CD4-positive, alpha-beta memory T cell (primary cell): ENCODE data around the gene PTPN7. TPM values are rescaled to one million over a fixed set of nuclear protein-coding genes. Genes with fewer than 3 reads are reported as not detected.

ENCODE experiments used
- CTCF ChIA-PET: fragments of 350-600 bp; sonication (Branson Sonifier 250); formaldehyde crosslinking; loops from one replicate; lab custom pipeline; 2021; ENCODE audit warnings: inconsistent platforms; ENCODE audit not compliant: partially characterized antibody; lab: Charles Lee
- POLR2A ChIA-PET: fragments of 350-600 bp; sonication (Branson Sonifier 250); formaldehyde crosslinking; loops from one replicate; lab custom pipeline; 2021; ENCODE audit not compliant: partially characterized antibody; lab: Charles Lee
- DNase-seq, 5 donors: peaks; one replicate each; pipeline versions ENCODE4 v3.0.0 to v3.0.0-alpha.2; 2020 to 2022; ENCODE audit warnings: mixed read lengths in 1 of 5
- H3K27ac ChIP-seq: one replicate; pipeline ENCODE4 v1.7.0; 2013; ENCODE audit warnings: low read depth, low read length
- H3K27me3 ChIP-seq: 2 replicates; pipeline ENCODE4 v1.7.0; 2013; ENCODE audit warnings: mild to moderate bottlenecking, low read length, moderate library complexity; ENCODE audit not compliant: insufficient read depth
- H3K36me3 ChIP-seq: 2 replicates; pipeline ENCODE4 v1.7.0; 2013; ENCODE audit warnings: mild to moderate bottlenecking, low read length, moderate library complexity; ENCODE audit not compliant: insufficient read depth
- H3K4me1 ChIP-seq: 2 replicates; pipeline ENCODE4 v1.7.0; 2013; ENCODE audit warnings: mild to moderate bottlenecking, low read length, moderate library complexity; ENCODE audit not compliant: insufficient read depth
- H3K4me3 ChIP-seq, 2 donors: one replicate each; pipeline ENCODE4 v1.7.0; 2013; ENCODE audit warnings: low read length in 2 of 2, mild to moderate bottlenecking in 1 of 2
- H3K9me3 ChIP-seq, 2 donors: one replicate each; pipeline ENCODE4 v1.7.0; 2013; ENCODE audit warnings: low read length in 2 of 2, control low read depth in 1 of 2; ENCODE audit not compliant: control insufficient read depth in 1 of 2
- H3K27ac Mint-ChIP-seq, 7 donors: one replicate each; pipeline ENCODE4 v1.8.0; 2020 to 2021; ENCODE audit warnings: mixed read lengths in 7 of 7, mild to moderate bottlenecking in 6 of 7, inconsistent platforms in 3 of 7, moderate library complexity in 3 of 7
- H3K27me3 Mint-ChIP-seq, 2 donors: one replicate each; pipeline ENCODE4 v1.8.0; 2020 to 2021; ENCODE audit warnings: mixed read lengths in 2 of 2
- H3K36me3 Mint-ChIP-seq, 2 donors: one replicate each; pipeline ENCODE4 v1.8.0; 2020 to 2021; ENCODE audit warnings: mixed read lengths in 2 of 2, inconsistent platforms in 1 of 2, mild to moderate bottlenecking in 1 of 2
- H3K4me1 Mint-ChIP-seq, 4 donors: one replicate each; pipeline ENCODE4 v1.8.0; 2020 to 2021; ENCODE audit warnings: mixed read lengths in 4 of 4, mild to moderate bottlenecking in 1 of 4
- H3K4me3 Mint-ChIP-seq, 8 donors: one replicate each; pipeline ENCODE4 v1.8.0; 2020 to 2021; ENCODE audit warnings: mixed read lengths in 8 of 8, mild to moderate bottlenecking in 7 of 8, moderate library complexity in 6 of 8, inconsistent platforms in 3 of 8
- H3K9me3 Mint-ChIP-seq, 8 donors: one replicate each; pipeline ENCODE4 v1.8.0; 2020 to 2021; ENCODE audit warnings: mixed read lengths in 8 of 8, mild to moderate bottlenecking in 5 of 8, inconsistent platforms in 3 of 8, moderate library complexity in 1 of 8
- intact Hi-C: fragments of 100-400 bp; cut with micrococcal nuclease; formaldehyde crosslinking; loops from one replicate; pipeline ENCODE4 v1.15.1; 2023
- polyA plus RNA-seq, 2 donors: library from polyadenylated mRNA; unstranded; fragments of 300-500 nt; fragmentation: Illumina TruSeq; gene quantifications; one replicate each; pipeline ENCODE4 v1.2.3, GENCODE V29; 2021
- total RNA-seq, 2 experiments: library from RNA; stranded (reverse); gene quantifications; one replicate each; pipeline ENCODE4 v1.2.3, GENCODE V29; 2021

Gene PTPN7
- total and polyA plus RNA-seq, 4 experiments from 2014 or later, result 50.5 to 84.1 (median 68.0) TPM

GRCh38 chr1:202162047-202162417 is 1.6 kb upstream of the PTPN7 start:
- Mint-ChIP-seq H3K27ac (peak overlapping the region; percentile 75 to 99 (median 97)), H3K4me1 (peaks cover 54 to 98% (median 73%) of the 10 kb centered on the region in 4 donors), H3K9me3 (no peaks in the 10 kb centered on the region), H3K36me3 (peaks cover 3 to 29% of the 10 kb centered on the region in 2 donors), H3K4me3 (peak overlapping the region; percentile 92 to 98 (median 96)), H3K27me3 (no peaks in the 10 kb centered on the region)
- Histone ChIP-seq H3K4me3 (peak overlapping the region; percentile 89 to 93), H3K27ac (peak overlapping the region; percentile 93), H3K36me3 (no peaks in the 10 kb centered on the region), H3K4me1 (peaks cover 89% of the 10 kb centered on the region), H3K9me3 (no peaks in the 10 kb centered on the region), H3K27me3 (no peaks in the 10 kb centered on the region)
- POLR2A ChIA-PET, result interaction anchor here (1.2 to 10.7 kb wide), 6 partner anchors 9 to 30 kb away, joined by 3 to 164 read pairs (median 5); partner anchors contain the start of gene ARL8A
- intact Hi-C loops, result no loop called here
- CTCF ChIA-PET, result interaction anchor here (1.1 to 5.6 kb wide), 9 partner anchors 7 to 31 kb away, joined by 3 to 41 read pairs (median 11); partner anchors contain the start of genes ARL8A and LGR6
- peak in 1 of 5 donors; percentile 82 for DNase-seq

GRCh38 chr1:202161151-202162046 is 997 bp upstream of the PTPN7 start:
- peak overlapping the region; percentile 93 for H3K27ac ChIP-seq
- intact Hi-C loops, result no loop called here
- H3K27ac Mint-ChIP-seq, result peak overlapping the region; percentile 94 to 99 (median 99)
- H3K27me3 Mint-ChIP-seq, result no peaks in the 10 kb centered on the region
- CTCF ChIA-PET, result interaction anchor here (1.2 to 5.6 kb wide), 12 partner anchors 9 to 32 kb away, joined by 3 to 41 read pairs (median 10); partner anchors contain the start of genes ARL8A and LGR6
- H3K36me3 Mint-ChIP-seq, result peaks cover 3 to 31% of the 10 kb centered on the region in 2 donors
- H3K9me3 Mint-ChIP-seq, result no peaks in the 10 kb centered on the region
- DNase-seq, result no peak
- peak overlapping the region; percentile 92 to 98 (median 96) for H3K4me3 Mint-ChIP-seq
- peaks cover 52 to 97% (median 72%) of the 10 kb centered on the region in 4 donors for H3K4me1 Mint-ChIP-seq
- POLR2A ChIA-PET, result interaction anchor here (0.8 to 10.7 kb wide), 7 partner anchors 8 to 40 kb away, joined by 3 to 164 read pairs (median 4); partner anchors contain the start of gene ARL8A
- H3K9me3 ChIP-seq, result no peaks in the 10 kb centered on the region
- no peaks in the 10 kb centered on the region for H3K27me3 ChIP-seq
- peaks cover 91% of the 10 kb centered on the region for H3K4me1 ChIP-seq
- peaks cover 6% of the 10 kb centered on the region for H3K36me3 ChIP-seq
- peak overlapping the region; percentile 89 to 93 for H3K4me3 ChIP-seq

GRCh38 chr1:202159534-202160371 is 649 bp downstream of the PTPN7 start:
- POLR2A ChIA-PET, result interaction anchor here (0.8 to 10.7 kb wide), 7 partner anchors 7 to 189 kb away, joined by 3 to 164 read pairs (median 4); partner anchors contain the start of genes ARL8A and PPP1R12B
- H3K4me3 ChIP-seq, result peak overlapping the region; percentile 89 to 93
- H3K4me1 ChIP-seq, result peaks cover 91% of the 10 kb centered on the region
- no peaks in the 10 kb centered on the region for H3K9me3 ChIP-seq
- H3K9me3 Mint-ChIP-seq, result no peaks in the 10 kb centered on the region
- DNase-seq, result peak; percentile 45 to 69 (median 51)
- peak overlapping the region; percentile 94 to 99 (median 99) for H3K27ac Mint-ChIP-seq
- H3K36me3 ChIP-seq, result peaks cover 22% of the 10 kb centered on the region
- H3K27me3 ChIP-seq, result no peaks in the 10 kb centered on the region
- peaks cover 58 to 97% (median 78%) of the 10 kb centered on the region in 4 donors for H3K4me1 Mint-ChIP-seq
- peak overlapping the region; percentile 92 to 98 (median 96) for H3K4me3 Mint-ChIP-seq
- no peaks in the 10 kb centered on the region for H3K27me3 Mint-ChIP-seq
- H3K27ac ChIP-seq, result peak overlapping the region; percentile 93
- peaks cover 17 to 45% of the 10 kb centered on the region in 2 donors for H3K36me3 Mint-ChIP-seq
- CTCF ChIA-PET, result interaction anchor here (0.7 to 5.6 kb wide), 14 partner anchors 8 to 178 kb away, joined by 3 to 41 read pairs (median 6); partner anchors contain the start of gene LGR6
- intact Hi-C loops, result loop anchor here (1.0 kb wide), 1 partner anchor 15 kb away; the partner anchor contains the start of gene ARL8A

GRCh38 chr1:202158810-202159533 is 1.4 kb downstream of the PTPN7 start:
- ChIA-PET POLR2A (interaction anchor here (0.8 to 10.7 kb wide), 3 partner anchors 6 to 13 kb away, joined by 3 to 164 read pairs (median 30); partner anchors contain the start of gene ARL8A), CTCF (interaction anchor here (1.9 to 2.0 kb wide), 4 partner anchors 22 to 34 kb away, joined by 4 to 13 read pairs (median 7); partner anchors contain the start of gene LGR6)
- H3K27ac ChIP-seq, result peak overlapping the region; percentile 93
- H3K36me3 Mint-ChIP-seq, result peaks cover 24 to 49% of the 10 kb centered on the region in 2 donors
- no peak for DNase-seq
- H3K27me3 ChIP-seq, result no peaks in the 10 kb centered on the region
- H3K4me1 Mint-ChIP-seq, result peaks cover 54 to 92% (median 73%) of the 10 kb centered on the region in 4 donors
- H3K27ac Mint-ChIP-seq, result peak overlapping the region; percentile 94 to 99 (median 99)
- H3K9me3 ChIP-seq, result no peaks in the 10 kb centered on the region
- no peaks in the 10 kb centered on the region for H3K9me3 Mint-ChIP-seq
- no peaks in the 10 kb centered on the region for H3K27me3 Mint-ChIP-seq
- H3K4me1 ChIP-seq, result peaks cover 90% of the 10 kb centered on the region
- intact Hi-C loops, result no loop called here
- peak overlapping the region; percentile 89 to 93 for H3K4me3 ChIP-seq
- peaks cover 30% of the 10 kb centered on the region for H3K36me3 ChIP-seq
- peak overlapping the region; percentile 92 to 98 (median 96) for H3K4me3 Mint-ChIP-seq

- Mint-ChIP-seq H3K27me3 (no peaks in the 10 kb centered on the region), H3K36me3 (peaks cover 30 to 58% of the 10 kb centered on the region in 2 donors), H3K4me1 (peaks cover 53 to 88% (median 66%) of the 10 kb centered on the region in 4 donors), H3K4me3 (peak overlapping the region in 7 of 8 donors; percentile 45 to 98 (median 94)), H3K27ac (peak overlapping the region; percentile 81 to 99 (median 97)), H3K9me3 (no peaks in the 10 kb centered on the region)
- POLR2A ChIA-PET, result interaction anchor here (10.7 kb wide), 1 partner anchor 12 kb away, joined by 164 read pairs; the partner anchor contains the start of gene ARL8A
- Histone ChIP-seq H3K4me3 (peak overlapping the region in 1 of 2 donors; percentile 89), H3K27me3 (no peaks in the 10 kb centered on the region), H3K9me3 (no peaks in the 10 kb centered on the region), H3K27ac (peak overlapping the region; percentile 39), H3K4me1 (peaks cover 80% of the 10 kb centered on the region), H3K36me3 (peaks cover 41% of the 10 kb centered on the region)
- CTCF ChIA-PET, result no interaction called here
- intact Hi-C loops, result no loop called here
- DNase-seq, result no peak
These were observed 2.5 kb downstream of the PTPN7 start for GRCh38 chr1:202157945-202158344.

- POLR2A ChIA-PET, result interaction anchor here (1.4 to 10.7 kb wide), 2 partner anchors 8 to 10 kb away, joined by 4 to 164 read pairs; partner anchors contain the start of gene ARL8A
- peaks cover 30 to 64% of the 10 kb centered on the region in 2 donors for H3K36me3 Mint-ChIP-seq
These were observed 3.8 kb downstream of the PTPN7 start for GRCh38 chr1:202156590-202156989.

More at GRCh38 chr1:202156590-202156989, 3.8 kb downstream of the PTPN7 start:
- H3K4me1 Mint-ChIP-seq, result peaks cover 44 to 74% (median 53%) of the 10 kb centered on the region in 4 donors
- Histone ChIP-seq H3K4me1 (peaks cover 66% of the 10 kb centered on the region), H3K27ac (peak overlapping the region; percentile 39), H3K36me3 (peaks cover 54% of the 10 kb centered on the region), H3K4me3 (no peak overlapping the region), H3K9me3 (no peaks in the 10 kb centered on the region), H3K27me3 (no peaks in the 10 kb centered on the region)
- H3K27me3 Mint-ChIP-seq, result no peaks in the 10 kb centered on the region
- DNase-seq, result no peak
- H3K4me3 Mint-ChIP-seq, result peak overlapping the region in 4 of 8 donors; percentile 12 to 65 (median 43)
- no peaks in the 10 kb centered on the region for H3K9me3 Mint-ChIP-seq
- CTCF ChIA-PET, result interaction anchor here (1.1 to 4.8 kb wide), 6 partner anchors 9 to 160 kb away, joined by 3 to 40 read pairs (median 19); no protein-coding TSS in a partner anchor
- H3K27ac Mint-ChIP-seq, result peak overlapping the region; percentile 72 to 89 (median 86)
- intact Hi-C loops, result no loop called here
